GM19193 (cell line): ENCODE data around the gene TSLP.

Source experiments
- POLR2A ChIP-seq: IDR thresholded peaks from 4 replicates; pipeline ENCODE4 v1.6.1; 2011; ENCODE audit not compliant: insufficient read depth, insufficient read length; ENCODE audit errors: extremely low read depth

TSLP gene

DNA sequence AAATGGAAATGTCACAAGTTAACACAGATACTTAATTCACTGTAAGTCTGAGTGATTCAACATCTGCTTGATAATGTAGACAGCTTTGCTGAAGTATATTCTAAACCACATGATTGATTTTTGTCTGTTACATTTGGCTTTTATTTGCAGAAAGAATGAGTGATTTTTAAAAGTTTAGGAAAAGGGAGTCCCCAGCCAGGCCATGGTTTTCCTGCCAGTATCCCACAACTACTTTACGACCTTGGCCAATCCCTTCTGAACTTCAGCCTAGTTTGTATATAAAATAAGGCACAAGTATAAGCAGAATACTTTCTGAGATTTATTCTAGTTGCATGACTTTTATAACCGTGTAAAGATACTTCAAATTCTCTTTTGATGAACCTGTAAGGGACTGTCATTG is 47.7 kb downstream of the TSLP start:
- TF ChIP-seq POLR2A: no peak

DNA sequence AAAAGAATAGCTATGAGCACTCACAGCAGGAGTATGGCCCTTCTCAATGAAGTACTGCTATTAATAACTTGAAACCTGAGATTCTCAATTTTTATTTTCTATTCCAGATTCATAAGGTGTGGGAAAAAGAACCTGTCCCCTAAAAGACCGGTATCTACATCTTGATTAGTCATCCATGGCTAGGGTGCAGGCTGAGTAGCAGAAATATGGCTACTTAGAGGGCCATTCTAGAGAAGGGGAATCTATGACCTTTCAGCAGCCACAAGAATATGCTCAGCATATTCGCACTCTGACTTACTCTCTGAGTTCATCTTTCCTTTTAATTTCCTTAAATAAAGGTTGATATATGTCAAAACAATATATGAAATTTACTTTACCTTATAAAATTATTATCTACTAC is 48.3 kb downstream of the TSLP start:
- no peak for TF ChIP-seq POLR2A

DNA sequence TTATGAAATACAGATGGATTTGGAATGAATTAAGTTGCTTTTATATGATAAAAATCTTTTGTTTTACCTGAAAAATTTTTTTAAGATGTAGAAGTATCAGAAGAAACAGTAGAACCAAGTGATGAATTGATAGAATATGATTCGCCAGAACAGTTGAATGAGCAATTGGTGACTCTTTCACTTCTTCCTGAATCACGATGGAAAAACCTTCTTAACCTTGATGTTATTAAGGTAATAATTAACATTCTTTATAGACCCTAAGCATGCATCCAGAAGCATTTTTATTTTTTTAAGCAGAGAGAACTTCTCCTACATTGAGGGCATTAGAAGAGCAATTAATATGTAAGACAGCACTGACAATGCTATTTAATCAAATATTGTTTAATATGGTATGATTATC is 49.4 kb downstream of the TSLP start:
- TF ChIP-seq POLR2A: no peak

DNA sequence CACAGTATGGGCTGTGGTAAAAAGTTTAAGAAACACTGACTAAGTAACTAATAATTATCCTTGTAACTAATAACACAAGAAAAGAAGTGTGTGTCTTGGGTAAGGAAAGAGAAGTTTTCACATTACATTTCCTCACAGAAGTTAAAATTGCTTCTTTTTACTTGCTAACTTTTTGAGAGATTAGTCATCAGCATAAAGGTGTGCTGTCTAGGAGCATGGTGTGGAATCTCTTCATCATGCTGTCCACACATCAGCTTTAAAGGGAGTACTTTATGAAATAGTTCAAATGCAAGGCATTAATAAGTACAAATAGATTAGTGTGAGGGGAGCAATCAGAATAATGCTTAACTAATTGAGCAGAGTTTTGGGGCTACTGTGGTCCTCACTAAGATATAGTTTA is 50.4 kb downstream of the TSLP start:
- no peak for TF ChIP-seq POLR2A

DNA sequence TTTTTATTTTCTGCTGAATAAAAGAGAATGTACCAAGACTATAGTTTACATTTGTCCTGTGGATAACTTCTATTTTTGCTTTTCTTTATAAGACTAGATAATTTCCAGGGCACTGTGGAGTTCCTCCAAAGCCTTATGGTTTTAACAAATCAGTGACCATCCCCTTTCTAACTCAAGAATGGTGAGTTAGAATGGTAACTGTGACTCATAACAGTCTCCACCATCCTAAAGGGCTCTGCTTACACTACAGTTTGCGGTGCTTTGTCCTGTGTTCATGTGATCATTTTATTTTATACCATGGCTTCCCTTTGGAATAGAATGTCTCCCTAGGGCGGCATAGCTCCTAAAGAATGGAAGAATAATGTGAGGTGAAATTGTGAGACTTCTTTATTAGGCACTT is 50.9 kb downstream of the TSLP start:
- no peak for TF ChIP-seq POLR2A

DNA sequence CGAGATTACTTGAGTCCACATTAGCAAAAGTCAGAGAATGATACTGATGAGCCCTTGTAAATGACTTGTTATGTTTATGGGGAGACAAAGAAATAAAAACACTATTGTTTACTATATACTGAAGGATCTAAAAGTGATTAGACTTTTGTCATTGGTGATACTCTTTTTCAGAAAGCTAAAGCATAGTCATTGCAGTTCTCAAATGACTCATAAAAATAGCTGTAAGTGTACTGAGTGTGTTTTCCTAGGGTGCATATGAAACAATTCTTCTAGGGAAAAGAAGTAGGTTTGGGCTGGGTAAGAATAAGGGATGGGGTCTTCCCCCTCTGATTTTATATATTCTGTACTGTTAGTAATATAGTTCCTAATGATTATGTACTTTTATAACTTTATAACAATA is 53.3 kb downstream of the TSLP start:
- TF ChIP-seq POLR2A: no peak

DNA sequence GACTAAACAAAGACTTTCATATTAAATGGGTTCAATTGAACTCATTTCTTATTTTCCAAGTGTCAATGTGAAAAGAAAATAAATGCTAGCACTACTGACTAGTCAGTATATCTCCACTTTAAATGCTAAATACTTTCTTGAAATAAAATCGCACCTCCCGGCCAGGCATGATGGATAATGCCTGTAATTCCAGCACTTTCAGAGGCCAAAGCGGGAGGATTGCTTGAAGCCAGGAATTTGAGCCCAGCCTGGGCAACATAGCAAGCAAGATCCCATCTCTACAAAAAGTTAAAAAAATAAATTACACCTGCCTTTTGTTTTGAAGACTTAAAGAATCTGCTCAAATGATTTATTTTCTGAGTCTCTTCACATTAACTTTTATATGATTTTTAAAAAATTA is 55.4 kb downstream of the TSLP start:
- no peak for TF ChIP-seq POLR2A
